Right cardiac atrium (tissue), 5 donors: ENCODE results near the gene FCGR3A. TPM values are rescaled to one million over a fixed set of nuclear protein-coding genes. Genes with fewer than 3 reads are reported as not detected.

Source experiments
- ATAC-seq, 2 donors: fragments of 200-7000 bp; cut with Tn5 transposase; one replicate each; pipeline versions ENCODE4 v1.8.0 to v1.9.1; 2020; ENCODE audit warnings: moderate library complexity in 2 of 2, mild to moderate bottlenecking in 1 of 2
- DNase-seq, 3 donors: peaks; one replicate each; pipeline ENCODE4 v3.0.0-alpha.2; 2020
- H3K27ac ChIP-seq: one replicate; pipeline ENCODE4 v1.5.1; 2013; ENCODE audit warnings: mild to moderate bottlenecking, low read length, control low read depth, moderate library complexity
- H3K27me3 ChIP-seq: one replicate; pipeline ENCODE4 v1.6.1; 2013; ENCODE audit not compliant: control insufficient read depth, insufficient read depth
- H3K4me1 ChIP-seq: one replicate; pipeline ENCODE4 v1.6.1; 2013; ENCODE audit warnings: low read length; ENCODE audit not compliant: control insufficient read depth, insufficient read depth
- H3K4me3 ChIP-seq: one replicate; pipeline ENCODE4 v1.5.1; 2013; ENCODE audit warnings: low read length, control low read depth
- H3K9me3 ChIP-seq: one replicate; pipeline ENCODE4 v1.6.1; 2013; ENCODE audit warnings: low read length; ENCODE audit not compliant: control insufficient read depth
- WGBS: extraction: QIAGEN DNeasy Blood & Tissue Kit; methylation state at CpG from one replicate; pipeline ENCODE4 v1.1.7; 2013; 5-methylcytosine and 5-hydroxymethylcytosine counted together
- intact Hi-C, 4 donors: fragments of 100-400 bp; cut with DNase I; formaldehyde crosslinking; loops; one replicate each; pipeline versions ENCODE4 v1.11.0 to v1.14.0; 2022 to 2023
- polyA plus RNA-seq: library from polyadenylated mRNA; stranded (reverse); fragments of 200-250 nt; gene quantifications from one replicate; pipeline ENCODE4 v1.2.3, GENCODE V29; 2013
- total RNA-seq, 4 donors: library from RNA; stranded (reverse); fragmentation: NEBNext Ultra II Directional; extraction: Animal tissue kit (Norgen Biotek cat#: 25700); gene quantifications; one replicate each; pipeline ENCODE4 v1.2.1, GENCODE V29; 2021
- donor health status: healthy with polysubstance abuse.
- donor health status: DM: no; HTN: yes; CAD: no.
- donor health status: DM: no; HTN: no; CAD: no.
- donor health status: DM: no; HTN: yes; CAD: no; lungs with severe emphysema.
- donor health status: DM: yes; HTN: yes; CAD: no.

FCGR3A gene
- total and polyA plus RNA-seq, 5 donors, result 14.6 to 73.9 (median 68.4) TPM

- Histone ChIP-seq H3K9me3 (no peaks in the 10 kb centered on the region), H3K4me1 (no peaks in the 10 kb centered on the region), H3K27me3 (no peaks in the 10 kb centered on the region), H3K4me3 (no peak overlapping the region), H3K27ac (no peak overlapping the region)
- 80% methylated on average over 7 of the region's 7 CpGs for WGBS
- intact Hi-C loops, result no loop called here
- ATAC-seq, result no peak
- peak in 2 of 3 donors; percentile 32 to 42 for DNase-seq
Observed at GRCh38 chr1:161511756-161512060, 37.9 kb downstream of the FCGR3A start.

- DNase-seq, result peak in 2 of 3 donors; percentile 42 to 49
- no peak overlapping the region for H3K4me3 ChIP-seq
- 60% methylated on average over 5 of the region's 5 CpGs for whole genome bisulfite sequencing
- no peaks in the 10 kb centered on the region for H3K9me3 ChIP-seq
- H3K27ac ChIP-seq, result no peak overlapping the region
- ATAC-seq, result peak; percentile 28 to 39
- no peaks in the 10 kb centered on the region for H3K27me3 ChIP-seq
- intact Hi-C loops, result no loop called here
- no peaks in the 10 kb centered on the region for H3K4me1 ChIP-seq
Observed at GRCh38 chr1:161511018-161511755, 38.4 kb downstream of the FCGR3A start.

GRCh38 chr1:161510477-161510876 is 39.1 kb downstream of the FCGR3A start:
- H3K9me3 ChIP-seq, result no peaks in the 10 kb centered on the region
- 86% methylated on average over 3 of the region's 3 CpGs for WGBS

DNA sequence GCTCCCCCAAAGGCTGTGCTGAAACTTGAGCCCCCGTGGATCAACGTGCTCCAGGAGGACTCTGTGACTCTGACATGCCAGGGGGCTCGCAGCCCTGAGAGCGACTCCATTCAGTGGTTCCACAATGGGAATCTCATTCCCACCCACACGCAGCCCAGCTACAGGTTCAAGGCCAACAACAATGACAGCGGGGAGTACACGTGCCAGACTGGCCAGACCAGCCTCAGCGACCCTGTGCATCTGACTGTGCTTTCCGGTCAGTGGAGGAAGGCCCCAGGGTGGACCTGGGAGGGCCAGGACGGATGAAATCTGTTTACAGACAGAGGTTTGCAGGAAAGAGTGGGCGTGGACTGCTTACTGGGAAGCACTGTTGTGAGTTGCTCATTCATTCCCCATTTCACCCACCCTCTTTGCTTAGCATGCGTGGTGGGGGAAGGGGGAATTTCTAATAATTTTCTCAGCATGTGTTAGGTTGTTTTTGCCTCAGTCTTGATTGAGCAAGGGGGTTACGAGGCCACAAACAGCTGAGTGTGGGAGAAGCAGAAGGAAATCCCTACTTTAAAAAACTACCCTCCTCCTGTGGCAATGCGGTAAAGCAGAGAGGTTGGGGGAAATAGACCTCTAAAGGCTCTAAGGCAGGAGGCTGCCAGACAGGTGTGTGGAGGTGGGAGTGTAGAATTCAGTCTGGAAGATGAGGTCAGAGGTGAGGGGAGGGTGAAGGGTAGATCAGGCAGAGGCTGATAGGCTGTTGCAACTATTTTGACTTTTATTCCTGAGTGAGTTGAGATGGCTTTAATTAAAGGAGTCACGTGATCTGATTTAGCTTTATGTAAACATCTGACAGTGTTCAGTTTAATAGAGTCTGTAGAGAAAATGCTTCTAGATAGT is 43.0 kb downstream of the FCGR3A start:
- ATAC-seq (peak; percentile 73 to 83), DNase-seq (peak in 2 of 3 donors; percentile 37 to 52)
- no peak overlapping the region for H3K4me3 ChIP-seq
- intact Hi-C loops, result no loop called here
- no peaks in the 10 kb centered on the region for H3K9me3 ChIP-seq
- peaks cover 3% of the 10 kb centered on the region for H3K27me3 ChIP-seq
- 45% methylated on average over 13 of the region's 15 CpGs for WGBS
- H3K27ac ChIP-seq, result no peak overlapping the region
- H3K4me1 ChIP-seq, result no peaks in the 10 kb centered on the region

More at GRCh38 chr1:161510477-161510876, 39.1 kb downstream of the FCGR3A start:
- intact Hi-C loops, result no loop called here
- Histone ChIP-seq H3K27ac (no peak overlapping the region), H3K27me3 (no peaks in the 10 kb centered on the region), H3K4me1 (no peaks in the 10 kb centered on the region), H3K4me3 (no peak overlapping the region)
- DNase-seq (no peak), ATAC-seq (no peak)

DNA sequence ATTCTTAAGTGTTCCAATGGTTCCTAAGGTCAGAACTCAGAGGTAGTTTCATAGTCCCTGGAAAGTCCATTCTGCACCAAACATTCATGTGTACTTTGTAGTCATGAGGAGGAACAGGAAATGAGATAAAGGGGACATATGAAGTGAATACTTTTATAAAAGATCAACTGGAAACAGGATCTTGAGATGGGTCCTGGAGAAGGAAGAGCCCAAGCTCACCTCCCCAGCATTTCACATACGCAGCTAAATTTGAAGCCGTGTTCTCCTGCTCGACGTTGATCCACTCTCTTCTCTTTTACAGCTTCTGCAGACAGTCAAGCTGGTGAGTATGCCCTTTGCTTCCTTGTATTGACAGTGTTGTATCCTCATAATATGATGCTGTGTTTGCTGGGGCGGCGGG is 43.9 kb downstream of the FCGR3A start:
- no peaks in the 10 kb centered on the region for H3K4me1 ChIP-seq
- peaks cover 3% of the 10 kb centered on the region for H3K27me3 ChIP-seq
- no peak for DNase-seq
- no peak overlapping the region for H3K4me3 ChIP-seq
- H3K9me3 ChIP-seq, result no peaks in the 10 kb centered on the region
- peak overlapping the region; percentile 25 for H3K27ac ChIP-seq
- no peak for ATAC-seq
- intact Hi-C loops, result no loop called here
- 80% methylated on average over 6 of the region's 6 CpGs for WGBS

DNA sequence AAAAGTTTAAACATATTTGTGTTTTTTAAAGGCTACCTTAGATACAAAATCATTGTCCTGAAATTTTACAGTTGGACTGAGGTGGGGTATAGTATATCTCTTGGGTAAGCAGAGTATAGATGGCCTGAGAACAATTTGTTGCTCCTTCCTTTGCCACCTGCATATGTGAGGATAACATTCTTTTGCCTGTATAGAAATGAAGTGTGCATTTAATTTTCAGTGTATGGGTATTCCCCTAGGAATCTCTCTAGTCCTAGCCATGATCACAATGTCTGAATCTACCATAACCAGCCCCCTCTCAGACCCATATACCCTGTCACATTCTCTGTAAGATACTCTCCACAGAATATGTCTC is 46.2 kb downstream of the FCGR3A start:
- DNase-seq, result no peak
- Histone ChIP-seq H3K27ac (no peak overlapping the region), H3K4me1 (no peaks in the 10 kb centered on the region), H3K27me3 (peaks cover 3% of the 10 kb centered on the region), H3K9me3 (no peaks in the 10 kb centered on the region), H3K4me3 (no peak overlapping the region)
- ATAC-seq, result no peak
- intact Hi-C loops, result no loop called here

DNA sequence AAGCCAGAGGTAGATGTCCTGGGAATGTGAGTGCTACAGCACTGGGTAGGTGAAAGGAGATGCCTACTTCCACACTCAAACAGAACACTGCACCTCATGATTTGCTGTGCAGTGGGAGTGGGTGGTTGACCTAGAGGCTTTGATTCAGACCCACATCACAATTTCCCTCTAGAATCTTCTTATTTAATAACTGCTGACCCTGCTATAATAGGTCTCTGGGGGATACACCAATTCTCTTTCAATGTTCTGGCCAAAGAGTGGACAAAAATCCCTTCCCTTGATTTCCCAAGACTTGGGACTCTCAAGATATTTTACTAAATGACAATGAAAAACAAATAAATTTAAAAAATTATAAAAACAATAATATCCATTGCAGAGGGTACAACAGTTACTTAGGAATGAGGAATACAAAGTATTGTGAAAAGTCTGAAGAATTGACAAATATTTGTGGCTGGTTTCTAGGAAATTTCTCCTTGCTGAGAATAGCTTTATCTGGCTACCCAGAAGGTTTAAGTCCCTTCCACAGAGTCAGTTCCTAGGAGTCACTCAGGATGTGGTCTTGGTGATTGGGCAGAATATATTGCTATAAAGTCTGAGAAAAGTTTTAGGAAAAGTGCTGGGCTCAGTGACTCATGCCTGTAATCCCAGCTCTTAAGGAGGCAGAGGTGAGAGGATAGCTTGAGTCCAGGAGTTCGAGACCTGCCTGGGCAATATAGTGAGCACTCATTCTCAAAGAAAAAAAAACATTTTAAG is 46.8 kb downstream of the FCGR3A start:
- no peak overlapping the region for H3K4me3 ChIP-seq
- ATAC-seq (no peak), DNase-seq (no peak)
- no peaks in the 10 kb centered on the region for H3K9me3 ChIP-seq
- H3K4me1 ChIP-seq, result no peaks in the 10 kb centered on the region
- WGBS, result 95% methylated on average over 1 of the region's 1 CpG
- H3K27ac ChIP-seq, result no peak overlapping the region
- intact Hi-C loops, result no loop called here
- peaks cover 4% of the 10 kb centered on the region for H3K27me3 ChIP-seq

- WGBS, result 84% methylated on average over 4 of the region's 4 CpGs
- Histone ChIP-seq H3K9me3 (no peaks in the 10 kb centered on the region), H3K4me1 (no peaks in the 10 kb centered on the region), H3K4me3 (no peak overlapping the region), H3K27me3 (peaks cover 4% of the 10 kb centered on the region), H3K27ac (no peak overlapping the region)
- intact Hi-C loops, result no loop called here
- DNase-seq, result no peak
- ATAC-seq, result no peak
Observed at GRCh38 chr1:161502181-161502580, 47.4 kb downstream of the FCGR3A start.

- Histone ChIP-seq H3K27ac (no peak overlapping the region), H3K4me3 (no peak overlapping the region), H3K9me3 (no peaks in the 10 kb centered on the region), H3K4me1 (no peaks in the 10 kb centered on the region), H3K27me3 (peaks cover 4% of the 10 kb centered on the region)
- DNase-seq, result no peak
- intact Hi-C loops, result no loop called here
- WGBS, result 82% methylated on average over 1 of the region's 1 CpG
- ATAC-seq, result no peak
Observed at GRCh38 chr1:161501234-161501633, 48.4 kb downstream of the FCGR3A start.

DNA sequence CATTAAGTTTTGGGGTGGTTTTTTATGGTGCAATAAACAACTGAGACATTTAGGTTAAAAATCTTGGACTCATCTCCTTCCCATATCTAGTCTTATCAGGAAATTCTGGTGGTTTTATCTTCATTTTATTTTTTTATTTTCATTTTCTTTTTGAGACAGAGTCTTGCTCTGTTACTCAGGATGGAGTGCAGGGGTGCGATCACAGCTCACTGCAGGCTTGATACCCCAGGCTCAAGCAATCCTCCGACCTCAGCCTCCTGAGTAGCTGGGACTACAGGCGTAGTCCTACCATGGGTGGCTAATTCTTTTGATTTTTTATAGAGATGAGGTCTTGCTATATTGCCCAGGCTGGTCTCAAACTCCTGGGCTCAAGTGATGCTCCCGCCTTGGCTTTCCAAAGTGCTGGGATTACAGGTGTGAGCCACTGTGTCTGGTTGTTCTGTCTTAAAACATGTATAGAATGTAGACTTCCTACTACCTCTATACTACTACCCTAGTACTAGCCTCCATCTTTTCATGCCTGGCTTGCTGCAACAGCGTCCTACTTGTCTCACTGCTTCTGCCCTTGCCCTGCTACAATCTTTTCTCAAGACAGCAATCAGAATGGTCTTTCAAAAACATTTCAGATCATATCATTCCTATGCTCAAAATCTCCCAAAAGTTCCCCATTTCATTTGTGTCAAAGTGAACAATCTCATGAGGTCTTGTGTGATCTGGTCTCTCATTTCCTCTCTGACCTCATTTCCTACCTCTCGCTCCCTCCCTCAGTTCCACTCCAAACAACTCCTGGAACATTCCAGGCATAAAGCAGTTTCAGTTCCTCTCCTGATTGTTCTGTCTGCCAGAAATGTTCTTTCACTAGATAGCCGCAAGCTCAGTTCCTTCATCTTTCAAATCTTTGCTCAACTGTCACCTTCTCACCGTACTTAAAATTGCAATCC is 50.2 kb downstream of the FCGR3A start:
- H3K27me3 ChIP-seq, result peaks cover 2% of the 10 kb centered on the region
- H3K4me3 ChIP-seq, result no peak overlapping the region
- ATAC-seq, result peak; percentile 63 to 71
- intact Hi-C loops, result no loop called here
- 70% methylated on average over 8 of the region's 8 CpGs for WGBS
- DNase-seq, result no peak
- no peaks in the 10 kb centered on the region for H3K4me1 ChIP-seq
- no peaks in the 10 kb centered on the region for H3K9me3 ChIP-seq
- H3K27ac ChIP-seq, result no peak overlapping the region
